ENCODE data around the gene WNT3A. TPM values are rescaled to one million over a fixed set of nuclear protein-coding genes. Genes with fewer than 3 reads are reported as not detected.

Gene WNT3A
- total RNA-seq, 1 donor from 2014 or later: not detected

DNA sequence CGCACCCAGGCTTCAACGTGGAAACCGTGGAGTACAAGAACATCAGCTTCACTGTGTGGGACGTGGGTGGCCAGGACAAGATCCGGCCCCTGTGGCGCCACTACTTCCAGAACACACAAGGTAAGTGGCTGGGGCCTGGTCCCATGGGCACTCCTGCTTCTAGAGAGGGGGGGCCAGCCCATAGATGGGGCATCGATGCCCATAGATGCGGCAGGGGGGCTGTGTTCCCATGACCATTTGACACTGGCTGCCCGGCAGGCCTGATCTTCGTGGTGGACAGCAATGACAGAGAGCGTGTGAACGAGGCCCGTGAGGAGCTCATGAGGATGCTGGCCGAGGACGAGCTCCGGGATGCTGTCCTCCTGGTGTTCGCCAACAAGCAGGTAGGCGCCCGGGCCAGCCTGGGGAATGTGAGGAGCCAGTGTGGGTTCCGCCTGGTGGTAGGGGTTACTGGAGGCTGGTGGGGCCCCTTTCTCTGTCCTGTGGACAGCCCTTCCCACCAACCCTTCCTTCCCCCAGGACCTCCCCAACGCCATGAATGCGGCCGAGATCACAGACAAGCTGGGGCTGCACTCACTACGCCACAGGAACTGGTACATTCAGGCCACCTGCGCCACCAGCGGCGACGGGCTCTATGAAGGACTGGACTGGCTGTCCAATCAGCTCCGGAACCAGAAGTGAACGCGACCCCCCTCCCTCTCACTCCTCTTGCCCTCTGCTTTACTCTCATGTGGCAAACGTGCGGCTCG lies 90.7 kb downstream of the WNT3A start:
- peak; percentile 87 for DNase-seq (ENCODE audit: low spot score)

DNA sequence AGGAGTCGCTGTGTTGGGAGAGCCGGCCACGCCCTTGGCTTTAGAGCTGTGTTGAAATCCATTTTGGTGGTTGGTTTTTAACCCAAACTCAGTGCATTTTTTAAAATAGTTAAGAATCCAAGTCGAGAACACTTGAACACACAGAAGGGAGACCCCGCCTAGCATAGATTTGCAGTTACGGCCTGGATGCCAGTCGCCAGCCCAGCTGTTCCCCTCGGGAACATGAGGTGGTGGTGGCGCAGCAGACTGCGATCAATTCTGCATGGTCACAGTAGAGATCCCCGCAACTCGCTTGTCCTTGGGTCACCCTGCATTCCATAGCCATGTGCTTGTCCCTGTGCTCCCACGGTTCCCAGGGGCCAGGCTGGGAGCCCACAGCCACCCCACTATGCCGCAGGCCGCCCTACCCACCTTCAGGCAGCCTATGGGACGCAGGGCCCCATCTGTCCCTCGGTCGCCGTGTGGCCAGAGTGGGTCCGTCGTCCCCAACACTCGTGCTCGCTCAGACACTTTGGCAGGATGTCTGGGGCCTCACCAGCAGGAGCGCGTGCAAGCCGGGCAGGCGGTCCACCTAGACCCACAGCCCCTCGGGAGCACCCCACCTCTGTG lies 91.6 kb downstream of the WNT3A start:
- peak; percentile 69 for DNase-seq (ENCODE audit: low spot score)

DNA sequence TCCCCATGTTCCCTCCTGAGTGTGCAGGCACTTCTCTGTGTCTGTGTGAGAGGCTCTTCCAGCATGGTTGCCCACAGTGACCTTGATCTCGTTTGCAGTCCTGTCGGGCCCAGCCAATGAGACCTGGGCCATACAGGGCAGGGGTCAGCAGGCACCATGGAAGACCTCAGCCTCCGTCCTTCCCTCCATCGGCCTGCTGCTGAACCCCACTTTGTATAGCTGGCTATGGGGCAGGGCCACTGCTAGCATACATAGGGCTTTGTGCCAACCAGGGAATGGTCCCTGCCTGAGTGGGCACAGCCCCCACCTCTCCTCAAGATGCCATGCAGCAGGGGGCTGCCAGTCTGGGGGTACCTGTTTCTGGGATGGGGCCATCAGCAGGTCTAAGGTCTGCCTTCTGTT lies 92.5 kb downstream of the WNT3A start:
- peak; percentile 81 for DNase-seq (ENCODE audit: low spot score)

DNA sequence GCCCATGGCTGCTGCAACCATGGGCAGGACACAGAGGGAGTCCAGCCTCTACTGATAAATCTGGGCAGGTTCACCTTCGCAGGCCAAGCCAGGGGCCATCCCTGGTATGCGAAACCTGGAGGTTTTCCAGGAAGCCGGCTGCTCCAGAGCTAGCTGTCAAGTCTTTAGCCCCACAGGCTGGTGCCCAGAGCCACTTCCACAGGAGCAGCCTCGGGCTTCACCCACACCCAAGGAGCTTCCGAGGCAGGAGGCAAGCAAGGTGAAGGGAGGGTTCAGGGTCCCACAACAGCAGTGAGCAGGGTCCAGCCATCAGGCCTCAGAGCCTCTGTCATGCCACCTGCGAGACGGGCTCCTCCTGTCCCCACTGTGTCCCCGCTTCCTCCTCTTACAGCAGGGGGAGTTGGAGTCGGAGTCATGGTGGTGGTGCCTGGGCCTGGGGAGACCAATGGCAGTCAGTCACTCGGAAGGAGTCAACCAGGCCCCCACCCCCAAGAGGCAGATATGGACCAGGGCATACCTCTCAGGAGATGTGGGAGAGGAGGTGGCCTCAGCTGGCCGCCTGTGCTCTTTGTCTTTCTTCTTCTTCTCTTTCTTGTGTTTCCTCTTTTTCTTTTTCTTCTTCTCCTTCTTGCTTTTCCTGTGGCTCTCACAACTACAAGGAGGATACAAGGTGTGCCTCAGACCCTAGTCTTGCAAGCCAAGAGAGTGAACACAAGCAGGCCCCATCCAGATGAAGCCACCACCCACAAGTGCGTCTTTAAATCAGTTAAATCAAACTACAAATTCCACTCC lies 94.2 kb downstream of the WNT3A start:
- DNase-seq (ENCODE audit: low spot score): peak; percentile 83

DNA sequence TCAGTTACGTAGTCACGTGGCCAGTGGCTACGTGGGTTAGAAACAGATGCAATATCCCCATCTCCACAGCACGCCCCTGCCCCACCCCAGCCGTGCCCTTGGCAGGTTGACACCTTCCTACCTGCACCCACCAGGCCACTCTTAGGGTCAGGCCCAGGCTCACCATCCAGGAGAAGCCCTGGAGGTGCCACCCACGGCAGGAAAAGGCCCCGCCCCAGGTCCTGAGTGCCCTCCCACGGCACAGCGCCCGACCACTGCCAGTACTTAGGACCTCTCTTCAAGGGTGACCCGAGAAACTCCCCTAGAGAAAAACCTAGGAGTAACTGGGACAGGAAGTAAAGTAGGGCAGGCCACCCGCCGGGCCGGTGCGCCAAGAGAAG lies 94.8 kb downstream of the WNT3A start:
- peak; percentile 84 for DNase-seq (ENCODE audit: low spot score)

DNA sequence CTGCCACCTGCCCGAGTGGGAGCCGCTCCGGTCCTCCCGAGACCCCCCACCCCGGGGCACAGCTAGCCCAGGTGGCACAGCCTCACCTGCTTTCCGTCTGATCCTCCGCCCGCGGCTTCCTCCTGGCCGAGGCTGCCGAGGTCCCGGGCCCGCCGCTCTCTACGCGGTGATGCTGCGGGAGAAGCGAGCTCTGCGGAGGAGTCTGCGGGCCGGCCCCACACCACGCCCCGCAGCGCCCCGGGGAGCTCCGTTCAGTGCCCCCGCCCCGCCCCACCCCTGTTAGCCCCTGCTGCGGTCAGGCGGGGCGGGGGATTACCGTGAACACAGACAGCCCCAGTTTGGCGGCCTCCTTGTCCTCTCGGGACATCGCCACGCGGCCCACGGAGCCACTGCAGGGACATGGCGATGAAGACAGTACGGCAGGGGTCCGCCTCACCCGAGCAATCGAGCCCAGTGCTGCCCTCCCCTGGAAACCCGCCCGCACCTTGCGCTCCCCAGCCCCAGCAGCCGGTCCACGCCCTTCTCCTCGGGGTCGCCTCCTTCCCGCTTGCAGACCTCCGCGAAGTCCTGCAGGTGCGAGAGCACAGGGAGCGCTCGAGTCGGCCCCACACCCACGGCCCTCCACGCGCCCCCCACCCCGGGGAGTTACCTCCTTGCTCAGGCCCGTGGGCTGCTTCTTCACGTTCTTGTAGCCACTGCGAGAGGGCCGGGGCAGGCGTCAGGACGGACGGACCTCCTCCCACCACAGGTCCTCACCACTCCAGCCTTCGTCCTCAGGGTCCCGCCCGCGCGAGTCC lies 95.4 kb downstream of the WNT3A start:
- DNase-seq (ENCODE audit: low spot score): peak; percentile 90

DNA sequence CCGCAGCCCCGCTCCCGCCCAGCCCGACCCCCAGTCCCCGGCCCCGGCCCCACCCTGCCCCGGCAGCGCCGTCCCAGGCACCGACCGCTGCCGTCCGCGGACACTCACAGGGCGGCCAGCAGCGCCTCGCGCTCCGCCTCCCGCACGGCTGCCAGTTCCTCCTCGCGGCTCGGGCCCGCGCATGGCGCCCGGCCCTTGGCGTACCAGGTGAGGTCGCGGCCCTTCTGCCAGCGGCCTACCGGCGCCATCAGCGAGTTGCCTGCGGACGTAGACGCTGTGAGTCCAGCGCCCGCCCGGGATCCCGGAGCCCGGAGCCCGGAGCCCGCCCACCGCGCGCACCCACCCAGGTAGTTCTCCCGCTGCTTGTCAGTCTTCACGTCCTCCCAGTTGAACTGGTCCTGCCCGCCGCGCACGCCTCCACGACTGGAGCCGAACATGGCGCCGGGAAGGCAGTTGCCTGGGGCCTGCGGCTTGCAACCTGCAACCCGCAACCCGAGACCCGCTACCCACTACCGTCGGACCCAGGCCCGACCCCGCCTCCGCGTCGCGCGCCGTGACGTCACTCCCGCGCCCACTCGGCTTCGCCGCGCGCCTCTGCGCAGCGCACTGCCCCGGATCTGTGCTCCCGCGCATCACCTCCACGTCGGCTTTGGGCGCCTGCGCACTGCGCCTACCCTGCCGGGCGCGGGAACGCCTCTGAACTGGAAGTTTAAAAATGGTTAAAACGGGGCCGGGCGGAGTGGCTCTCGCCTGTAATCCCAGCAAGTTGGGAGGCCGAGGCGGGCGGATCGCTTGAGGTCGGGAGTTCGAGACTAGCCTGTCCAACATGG lies 96.2 kb downstream of the WNT3A start, which contains the start of gene C1orf35:
TSS of gene C1orf35 (minus strand) at position 535 of the 830 bp plus-strand sequence. CDS start at position 437, 98 bp downstream.
- peak; percentile 98 for DNase-seq (ENCODE audit: low spot score)

DNA sequence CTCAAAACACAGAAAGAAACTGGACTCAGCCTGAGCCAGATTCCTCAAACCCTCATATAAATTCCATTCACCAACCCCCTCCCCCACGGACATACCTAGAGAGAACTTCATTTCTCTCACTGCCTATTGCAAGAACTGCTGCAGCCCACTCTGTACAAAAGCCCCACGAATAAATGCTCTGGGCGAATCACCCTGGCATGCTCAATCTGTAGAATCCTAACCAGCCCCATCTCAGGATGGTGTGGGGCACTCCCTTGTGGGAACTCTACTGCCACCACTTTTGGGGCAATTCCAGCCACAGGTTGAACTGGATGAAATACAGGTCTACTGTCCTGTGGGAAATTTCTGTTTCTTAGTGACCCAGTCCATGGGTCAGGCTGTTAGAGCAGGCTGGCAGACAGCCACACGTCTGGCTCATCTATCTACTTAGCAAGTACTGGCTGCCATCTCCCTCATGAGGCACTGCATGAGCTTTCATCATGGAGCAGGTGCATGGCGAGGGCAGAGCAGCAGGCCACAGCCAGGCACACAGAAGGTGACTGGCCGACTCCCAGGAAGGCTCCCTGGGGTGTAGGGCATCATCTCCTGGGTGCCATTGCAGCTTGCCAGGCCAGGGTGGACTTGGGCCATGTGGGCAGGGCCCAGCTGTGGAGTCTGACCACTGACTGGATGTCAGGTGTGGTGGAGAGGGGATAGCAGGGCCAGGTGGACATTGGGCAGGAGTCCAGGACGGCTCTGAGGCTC lies 97.9 kb downstream of the WNT3A start:
- peak; percentile 18 for DNase-seq (ENCODE audit: low spot score)

DNA sequence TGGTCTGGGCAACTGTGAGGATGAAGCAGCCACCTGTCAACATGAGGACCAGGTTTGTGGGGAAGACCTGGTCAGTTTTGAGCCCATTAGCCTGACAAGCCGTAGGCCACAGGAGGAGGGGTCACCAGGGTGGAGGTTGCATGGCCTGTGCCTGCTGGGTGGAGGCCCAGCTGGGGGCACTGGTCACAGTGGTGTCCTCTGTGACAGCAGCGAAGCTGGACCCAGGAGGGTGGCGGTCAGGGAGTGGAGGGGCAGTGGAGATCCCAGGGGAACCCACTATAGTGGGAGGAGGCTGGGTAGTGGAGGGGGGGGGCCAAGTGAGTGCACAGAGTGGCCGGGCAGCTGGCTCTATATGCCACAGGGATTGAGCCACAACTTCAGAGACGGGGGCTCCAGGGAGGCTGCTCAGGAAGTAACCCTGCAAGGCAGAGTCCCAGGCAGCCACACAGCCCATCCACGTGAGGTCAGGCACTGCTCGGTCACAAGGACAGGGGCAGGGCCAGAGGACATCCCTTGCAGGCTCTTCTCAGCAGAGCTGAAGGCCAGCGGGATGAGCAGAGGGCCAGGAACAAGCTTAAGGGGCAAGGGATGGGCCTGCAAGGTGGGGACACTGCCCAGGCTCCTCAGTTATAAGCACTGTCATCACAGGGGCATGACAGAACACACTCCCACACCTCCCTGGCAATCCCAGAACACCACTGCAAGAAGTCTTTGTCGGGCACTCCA lies 98.6 kb downstream of the WNT3A start:
- peak; percentile 81 for DNase-seq (ENCODE audit: low spot score)

DNA sequence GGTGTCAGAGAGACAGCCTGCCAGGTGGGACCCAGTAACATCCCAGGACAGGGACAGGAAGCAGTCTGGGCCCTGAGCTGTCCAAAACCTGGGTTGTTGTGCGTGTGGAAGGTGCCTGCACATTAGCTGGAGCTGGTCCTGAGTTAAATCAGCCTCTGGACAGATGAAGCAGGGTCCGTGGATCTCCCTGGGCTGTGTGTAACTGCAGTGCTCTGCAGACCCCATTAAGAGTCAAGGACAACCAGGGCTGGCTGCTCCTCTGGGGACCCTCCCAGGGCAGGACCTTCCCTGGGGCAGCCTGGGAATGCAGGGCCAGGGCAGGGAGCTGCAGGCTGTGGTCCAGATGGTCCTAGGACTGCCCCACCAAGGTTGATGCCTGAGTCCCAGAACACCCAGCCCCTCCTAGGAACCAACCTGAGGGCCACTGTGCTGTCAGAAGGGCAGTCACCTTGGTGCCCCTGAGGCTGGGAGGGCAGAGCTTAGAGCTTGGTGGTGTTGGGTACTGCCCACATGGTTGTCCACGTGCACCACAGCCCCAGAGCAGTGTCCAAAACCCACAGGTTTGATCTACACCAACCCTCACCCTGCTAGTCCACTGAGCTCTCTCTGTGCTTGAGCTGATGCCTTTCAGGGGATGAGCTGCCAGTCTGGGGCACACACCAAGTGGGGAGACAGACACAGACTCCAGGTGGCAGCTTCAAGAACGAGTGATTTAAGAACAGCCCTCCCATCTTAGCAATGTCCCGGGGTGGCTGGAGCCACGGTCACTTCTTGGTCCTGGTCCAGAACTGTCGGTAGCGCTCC lies 99.4 kb downstream of the WNT3A start:
- peak; percentile 87 for DNase-seq (ENCODE audit: low spot score)

DNA sequence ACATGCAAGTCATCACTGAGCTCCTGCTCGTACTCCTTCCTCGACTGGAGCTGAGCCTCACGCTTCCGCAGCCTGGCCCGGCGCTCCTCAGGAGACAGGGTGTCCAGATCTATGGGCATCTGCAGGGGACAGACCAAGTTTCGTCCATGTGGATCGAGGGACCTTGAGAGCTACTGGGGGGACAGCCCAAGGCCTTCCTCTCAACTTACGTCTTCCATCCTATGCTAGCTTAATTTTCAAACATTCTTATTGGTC lies 99.9 kb downstream of the WNT3A start:
- DNase-seq (ENCODE audit: low spot score): no peak

DNA sequence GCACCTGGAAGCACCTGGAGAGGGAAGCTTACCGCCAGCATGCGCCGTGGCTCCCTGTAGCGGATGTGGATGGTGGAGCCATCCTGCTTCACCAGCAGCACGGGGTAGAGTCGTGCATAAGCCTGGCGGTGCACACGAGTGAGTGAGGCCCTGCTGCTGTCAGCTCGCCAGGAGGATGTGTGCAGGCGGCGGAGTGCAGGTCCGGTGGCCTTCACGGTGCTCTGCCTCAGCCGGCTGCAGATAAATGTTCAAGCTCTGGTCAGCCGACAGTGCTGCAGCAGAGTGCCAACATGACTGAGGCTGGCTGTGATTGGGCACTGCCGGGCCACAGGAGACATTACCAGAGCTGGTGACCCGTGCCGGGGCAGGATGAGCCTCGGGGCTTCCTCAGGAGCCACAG lies 100.8 kb downstream of the WNT3A start:
- peak; percentile 83 for DNase-seq (ENCODE audit: low spot score)

DNA sequence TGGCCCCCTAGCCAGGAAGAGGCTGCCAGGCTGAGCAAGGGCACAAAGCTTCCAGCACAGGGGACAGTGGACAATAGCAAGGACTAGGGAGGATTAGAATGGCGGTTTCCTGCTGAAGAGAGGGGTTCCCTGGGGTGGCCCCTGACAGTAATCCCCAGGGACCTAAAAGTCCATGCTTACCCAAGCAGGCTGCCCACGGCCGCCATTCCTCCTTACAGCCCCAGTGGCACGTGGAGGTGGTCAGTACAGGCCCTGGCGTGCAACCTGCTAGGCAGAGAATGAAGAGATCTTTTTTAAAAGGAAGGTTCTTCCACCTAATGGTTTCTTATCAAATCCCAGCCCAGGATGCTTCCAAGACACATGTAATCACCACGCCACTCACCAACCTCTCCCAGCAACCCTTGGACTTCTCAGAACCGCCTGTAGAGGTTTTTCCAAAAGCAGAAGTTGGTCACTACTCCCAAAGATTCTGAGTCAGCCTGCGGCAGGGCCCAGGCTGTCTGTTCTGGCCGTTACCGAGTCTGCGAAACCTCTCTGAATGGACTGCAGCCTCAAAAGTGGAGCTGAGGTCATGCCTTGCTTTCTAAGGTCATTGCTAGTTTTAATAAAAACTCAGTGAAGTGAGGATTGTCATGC lies 101.4 kb downstream of the WNT3A start:
- DNase-seq (ENCODE audit: low spot score): peak; percentile 78

DNA sequence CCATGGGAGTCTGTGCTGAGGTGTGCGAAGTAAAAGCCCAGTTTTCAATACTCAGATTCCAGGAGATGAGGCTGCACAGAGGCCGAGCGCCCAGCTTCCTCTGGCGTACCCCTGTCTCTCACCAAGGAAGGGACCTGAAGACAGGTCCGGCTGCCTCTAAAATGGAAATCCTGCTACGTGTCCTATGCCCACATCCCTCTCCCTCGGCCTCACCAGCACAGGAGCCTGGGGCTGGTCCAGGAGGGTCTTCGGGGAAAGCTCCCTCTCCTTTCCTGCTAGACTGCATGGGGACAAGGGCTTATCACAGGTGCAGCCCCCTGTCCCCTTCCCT lies 101.9 kb downstream of the WNT3A start:
- no peak for DNase-seq (ENCODE audit: low spot score)

DNA sequence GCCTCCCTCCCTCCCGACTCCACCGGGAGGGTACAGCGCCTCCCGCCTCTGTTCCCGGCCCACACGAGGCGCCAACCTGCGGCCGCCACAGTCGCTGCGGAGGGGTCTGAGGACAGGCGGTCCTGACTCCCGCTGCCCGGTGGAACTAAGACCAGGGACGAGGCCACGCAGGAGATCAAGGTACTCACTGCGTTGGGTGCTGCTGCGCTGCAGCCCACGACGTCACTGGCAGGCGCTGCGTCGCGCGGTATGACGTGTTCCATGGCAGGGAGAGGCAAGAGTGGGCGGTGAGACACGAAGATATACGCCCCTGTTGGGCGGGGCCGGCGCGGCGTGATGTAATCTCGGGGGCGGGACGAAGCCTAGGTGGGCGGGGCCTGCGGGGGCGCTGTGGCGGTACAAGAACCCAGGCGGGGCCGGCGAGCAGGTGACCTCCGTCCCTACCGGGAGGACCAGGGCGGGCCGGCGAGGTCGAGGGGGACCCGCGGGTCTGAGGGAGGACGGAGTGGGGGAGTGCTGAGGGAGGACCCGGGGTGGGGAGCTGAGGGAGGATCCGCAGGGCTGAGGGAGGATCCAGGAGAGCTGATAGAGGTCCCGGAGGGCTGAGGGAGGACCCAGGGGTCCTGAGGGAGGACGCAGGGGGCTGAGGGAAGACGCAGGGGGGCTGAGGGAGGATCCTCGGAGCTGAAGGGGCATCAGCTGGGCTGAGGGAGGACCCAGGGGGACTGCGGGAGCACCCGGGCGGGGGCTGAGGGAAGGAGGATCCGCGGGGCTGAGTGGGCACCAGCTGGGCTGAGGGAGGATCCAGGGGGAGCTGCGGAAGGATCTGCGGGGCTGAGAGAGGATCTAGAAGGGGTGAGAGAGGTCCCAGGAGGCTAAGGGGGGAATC lies 102.5 kb downstream of the WNT3A start, which contains the start of gene MRPL55:
TSS of gene MRPL55 (minus strand) at position 227 of the 889 bp plus-strand sequence. CDS start 1,039 bp downstream, outside the sequence.
- DNase-seq (ENCODE audit: low spot score): peak; percentile 100

DNA sequence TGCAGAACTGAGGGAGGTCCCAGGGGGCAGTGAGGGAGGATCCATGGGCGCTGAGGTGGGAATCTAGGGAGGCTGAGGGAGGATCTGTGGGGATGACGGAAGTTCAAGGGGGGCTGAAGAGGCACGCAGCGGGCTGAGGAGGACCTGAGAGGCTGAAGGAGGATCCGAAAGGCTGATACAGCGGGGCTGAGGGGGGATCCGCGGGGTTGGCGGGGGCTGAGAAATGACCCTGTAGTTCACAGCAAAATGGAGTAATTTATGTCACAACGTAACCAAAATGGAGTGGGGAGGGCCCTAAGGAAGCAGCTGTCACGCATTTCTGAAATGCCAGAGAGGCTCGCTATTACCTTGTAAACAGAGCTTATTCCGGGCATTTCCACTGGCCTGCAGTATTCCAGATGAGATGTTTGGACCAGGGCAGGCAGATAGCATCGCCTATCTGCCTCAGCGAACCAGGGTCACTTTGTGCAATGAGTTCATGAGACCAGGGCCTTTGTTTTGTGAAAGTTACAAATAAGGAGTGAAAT lies 103.2 kb downstream of the WNT3A start:
- peak; percentile 45 for DNase-seq (ENCODE audit: low spot score)

DNA sequence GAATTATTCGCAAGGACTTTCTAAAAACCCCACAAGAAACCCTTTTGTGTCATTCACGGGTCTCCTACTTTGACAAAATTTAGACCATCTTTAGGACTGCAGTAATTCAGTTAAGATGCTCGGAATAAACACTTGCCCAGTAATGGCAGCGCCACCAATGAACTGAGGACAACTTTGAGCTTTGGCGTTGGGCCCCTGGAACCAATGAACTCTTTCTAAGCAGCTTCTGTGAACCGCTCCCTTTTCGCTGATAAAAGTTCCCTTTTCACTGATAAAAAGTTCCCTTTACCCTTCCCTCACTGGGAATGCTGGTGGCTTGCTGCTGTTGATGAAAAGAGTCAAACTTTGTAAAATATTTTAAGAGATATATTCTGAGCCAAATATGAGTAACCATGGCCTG lies 103.8 kb downstream of the WNT3A start:
- DNase-seq (ENCODE audit: low spot score): no peak
